Esophagus squamous epithelium (tissue), 4 donors: ENCODE data around the gene IL12B.
"Not testable (repeated sequence)": the region's sequence is repeated elsewhere in the genome, so short reads cannot be mapped to it uniquely, and the experiment has no call there.

Source experiments
- CTCF ChIP-seq, 6 experiments: fragments of 450-650 bp in 4 of 6; fragments of 200-600 bp in 2 of 6; sonication (generic) in 2 of 6; IDR thresholded peaks; one replicate each; pipeline ENCODE4 v1.5.1; 2016 to 2019; ENCODE audit warnings: antibody characterized with exemption in 6 of 6, mild to moderate bottlenecking in 4 of 6, moderate library complexity in 4 of 6
- POLR2A ChIP-seq, 4 donors: fragments of 450-650 bp; IDR thresholded peaks; one replicate each; pipeline ENCODE4 v1.6.1; 2017; ENCODE audit warnings: antibody characterized with exemption in 4 of 4, mild to moderate bottlenecking in 4 of 4, moderate library complexity in 3 of 4

GRCh38 chr5:159359871-159360270 lies 29.6 kb upstream of the IL12B start:
- TF ChIP-seq CTCF, POLR2A (IDR thresholded peaks at IDR 0.05): not testable (repeated sequence)
